Pancreas (tissue), 10 donors: ENCODE results near the gene SPA17. TPM values are rescaled to one million over a fixed set of nuclear protein-coding genes. Genes with fewer than 3 reads are reported as not detected.

Experiments
- ATAC-seq, 4 donors: fragments of 200-7000 bp; cut with Tn5 transposase; one replicate each; pipeline versions ENCODE4 v1.8.0 to v1.9.1; 2020; ENCODE audit warnings: mild to moderate bottlenecking in 4 of 4, moderate library complexity in 4 of 4
- DNase-seq, 6 donors: peaks; one replicate each; pipeline ENCODE4 v3.0.0-alpha.2; 2020
- FAIRE-seq: peaks from 2 replicates; lab custom pipeline; 2012; peaks lifted over from hg19 to GRCh38; lab: Jason Lieb, UNC
- H3K27ac ChIP-seq, 4 donors: fragments of 200-600 bp; sonication (generic); 1 replicate in 3 of 4; 2 replicates in 1 of 4; pipeline versions ENCODE4 v1.5.0 to v1.8.0; 2020
- H3K27me3 ChIP-seq, 4 donors: fragments of 200-600 bp; one replicate each; pipeline ENCODE4 v1.8.0; 2021
- H3K36me3 ChIP-seq, 3 donors: fragments of 200-600 bp; sonication (generic) in 1 of 3; one replicate each; pipeline versions ENCODE4 v1.5.0 to v1.8.0; 2020 to 2021
- H3K4me1 ChIP-seq, 3 donors: fragments of 200-600 bp; one replicate each; pipeline ENCODE4 v1.8.0; 2021
- H3K4me3 ChIP-seq, 4 donors: fragments of 200-600 bp; sonication (generic) in 2 of 4; one replicate each; pipeline versions ENCODE4 v1.5.0 to v1.8.0; 2020 to 2021
- H3K9me3 ChIP-seq, 4 donors: fragments of 200-600 bp; one replicate each; pipeline ENCODE4 v1.8.0; 2021
- WGBS, 2 donors: extraction: QIAGEN DNeasy Blood & Tissue Kit; methylation state at CpG; one replicate each; pipeline ENCODE4 v1.1.7; 2013; 5-methylcytosine and 5-hydroxymethylcytosine counted together
- intact Hi-C, 3 donors: fragments of 100-400 bp; cut with DNase I; formaldehyde crosslinking; loops; one replicate each; pipeline versions ENCODE4 v1.11.1 to v1.14.2; 2022
- polyA plus RNA-seq, 2 donors: library from polyadenylated mRNA; stranded (reverse); fragments of 200-250 nt; gene quantifications; one replicate each; pipeline ENCODE4 v1.2.3, GENCODE V29; 2013
- total RNA-seq, 6 donors: library from RNA; stranded (reverse); fragmentation: NEBNext Ultra II Directional in 4 of 6; extraction: Animal tissue kit (Norgen Biotek cat#: 25700) in 4 of 6; gene quantifications; one replicate each; pipeline versions ENCODE4 v1.2.1 to v1.2.4, GENCODE V29; 2021 to 2023
- TF ChIP-seq, protein P1 (sequence below), 4 donors: fragments of 200-600 bp; sonication (generic) in 3 of 4; IDR thresholded peaks; one replicate each; pipeline versions ENCODE4 v1.5.0 to v1.8.0; 2021; ENCODE audit warnings: antibody characterized with exemption in 4 of 4
- donor health status: healthy with polysubstance abuse.
- donor health status: DM: no; HTN: no; CAD: no; lungs with moderate emphysema.
- donor health status: DM: no; HTN: no; CAD: no.
- donor health status: control.
- donor health status: control.
- donor health status: Bipolar disorder and iron deficiency.
- donor health status: DM: yes; HTN: yes; CAD: no.
- donor health status: DM: no; HTN: no; CAD: no.
- donor health status: DM: no; HTN: no; CAD: no.
- donor health status: DM: yes; HTN: yes; CAD: no.

Gene SPA17
- total and polyA plus RNA-seq, 8 donors, result 1.2 to 7.3 (median 2.4) TPM

DNA sequence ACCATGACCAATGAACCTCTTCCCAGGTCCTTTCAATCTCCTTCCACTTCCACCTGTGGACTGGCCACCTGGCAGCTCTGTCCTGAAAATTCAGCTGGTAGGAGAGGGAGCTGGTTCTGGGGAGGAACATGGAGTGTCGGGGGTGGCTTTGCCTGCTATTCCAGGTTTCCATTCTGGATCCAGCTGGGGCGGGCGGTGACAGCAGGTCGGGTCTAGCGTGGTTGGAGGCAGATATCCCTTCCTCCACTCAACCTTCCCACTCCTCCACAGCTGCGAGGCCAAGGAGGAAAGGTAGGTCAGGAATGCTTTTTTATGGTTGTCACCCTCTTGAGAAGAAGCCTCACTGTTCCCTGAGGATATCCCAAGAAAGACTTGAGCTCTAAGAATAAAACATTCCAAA lies 69.3 kb downstream of the SPA17 start:
- ATAC-seq (no peak), FAIRE-seq (no peak), DNase-seq (no peak)
- WGBS, 2 donors, result 76 to 78% methylated on average over 6 of the region's 6 CpGs
- Histone ChIP-seq H3K4me3 (no peak overlapping the region), H3K9me3 (no peaks in the 10 kb centered on the region), H3K36me3 (no peaks in the 10 kb centered on the region), H3K27me3 (peaks cover 0 to 9% (median 0%) of the 10 kb centered on the region in 4 donors), H3K4me1 (peaks cover 0 to 14% (median 0%) of the 10 kb centered on the region in 3 donors), H3K27ac (no peak overlapping the region)
- intact Hi-C loops, result loop anchor here in 1 of 3 donors (10.0 kb wide), 1 partner anchor 68 kb away; the partner anchor contains the start of genes SIAE and SPA17
- TF ChIP-seq, protein P1, sequence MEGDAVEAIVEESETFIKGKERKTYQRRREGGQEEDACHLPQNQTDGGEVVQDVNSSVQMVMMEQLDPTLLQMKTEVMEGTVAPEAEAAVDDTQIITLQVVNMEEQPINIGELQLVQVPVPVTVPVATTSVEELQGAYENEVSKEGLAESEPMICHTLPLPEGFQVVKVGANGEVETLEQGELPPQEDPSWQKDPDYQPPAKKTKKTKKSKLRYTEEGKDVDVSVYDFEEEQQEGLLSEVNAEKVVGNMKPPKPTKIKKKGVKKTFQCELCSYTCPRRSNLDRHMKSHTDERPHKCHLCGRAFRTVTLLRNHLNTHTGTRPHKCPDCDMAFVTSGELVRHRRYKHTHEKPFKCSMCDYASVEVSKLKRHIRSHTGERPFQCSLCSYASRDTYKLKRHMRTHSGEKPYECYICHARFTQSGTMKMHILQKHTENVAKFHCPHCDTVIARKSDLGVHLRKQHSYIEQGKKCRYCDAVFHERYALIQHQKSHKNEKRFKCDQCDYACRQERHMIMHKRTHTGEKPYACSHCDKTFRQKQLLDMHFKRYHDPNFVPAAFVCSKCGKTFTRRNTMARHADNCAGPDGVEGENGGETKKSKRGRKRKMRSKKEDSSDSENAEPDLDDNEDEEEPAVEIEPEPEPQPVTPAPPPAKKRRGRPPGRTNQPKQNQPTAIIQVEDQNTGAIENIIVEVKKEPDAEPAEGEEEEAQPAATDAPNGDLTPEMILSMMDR (IDR thresholded peaks at IDR 0.05), result no peak

DNA sequence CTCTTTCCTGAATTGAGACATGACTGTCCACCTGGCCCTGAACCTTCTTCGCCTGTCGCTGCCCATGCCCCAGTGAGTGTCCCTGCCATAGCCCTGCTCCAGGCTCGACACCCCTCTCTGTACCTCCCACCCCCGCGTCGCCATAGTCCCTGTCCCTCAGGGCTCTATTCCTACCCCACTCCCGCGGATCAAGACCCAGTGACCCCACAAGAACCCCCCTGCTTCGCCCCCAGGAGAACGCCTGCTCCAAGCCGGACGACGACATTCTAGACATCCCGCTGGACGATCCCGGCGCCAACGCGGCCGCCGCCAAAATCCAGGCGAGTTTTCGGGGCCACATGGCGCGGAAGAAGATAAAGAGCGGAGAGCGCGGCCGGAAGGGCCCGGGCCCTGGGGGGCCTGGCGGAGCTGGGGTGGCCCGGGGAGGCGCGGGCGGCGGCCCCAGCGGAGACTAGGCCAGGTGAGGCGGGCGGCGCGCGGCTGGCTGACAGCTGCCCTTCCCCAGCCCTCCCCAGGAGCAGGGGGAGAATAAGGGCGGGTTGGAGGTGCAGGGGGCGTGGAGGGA lies 71.6 kb downstream of the SPA17 start:
- no peaks in the 10 kb centered on the region for H3K9me3 ChIP-seq
- H3K27me3 ChIP-seq, result peaks cover 0 to 9% (median 0%) of the 10 kb centered on the region in 4 donors
- DNase-seq, result peak in 2 of 6 donors; percentile 23 to 56
- peak in 1 of 4 donors; percentile 3 for ATAC-seq
- H3K27ac ChIP-seq, result no peak overlapping the region
- TF ChIP-seq, protein P1 (IDR thresholded peaks at IDR 0.05), result no peak
- H3K36me3 ChIP-seq, result no peaks in the 10 kb centered on the region
- peak overlapping the region in 2 of 4 donors; percentile 53 to 62 for H3K4me3 ChIP-seq
- intact Hi-C loops, result loop anchor here in 1 of 3 donors (10.0 kb wide), 1 partner anchor 71 kb away; the partner anchor contains the start of genes SIAE and SPA17
- FAIRE-seq, result no peak
- 19 to 20% methylated on average over 33 to 44 of the region's 44 CpGs for WGBS, 2 donors
- H3K4me1 ChIP-seq, result peaks cover 0 to 5% (median 0%) of the 10 kb centered on the region in 3 donors

DNA sequence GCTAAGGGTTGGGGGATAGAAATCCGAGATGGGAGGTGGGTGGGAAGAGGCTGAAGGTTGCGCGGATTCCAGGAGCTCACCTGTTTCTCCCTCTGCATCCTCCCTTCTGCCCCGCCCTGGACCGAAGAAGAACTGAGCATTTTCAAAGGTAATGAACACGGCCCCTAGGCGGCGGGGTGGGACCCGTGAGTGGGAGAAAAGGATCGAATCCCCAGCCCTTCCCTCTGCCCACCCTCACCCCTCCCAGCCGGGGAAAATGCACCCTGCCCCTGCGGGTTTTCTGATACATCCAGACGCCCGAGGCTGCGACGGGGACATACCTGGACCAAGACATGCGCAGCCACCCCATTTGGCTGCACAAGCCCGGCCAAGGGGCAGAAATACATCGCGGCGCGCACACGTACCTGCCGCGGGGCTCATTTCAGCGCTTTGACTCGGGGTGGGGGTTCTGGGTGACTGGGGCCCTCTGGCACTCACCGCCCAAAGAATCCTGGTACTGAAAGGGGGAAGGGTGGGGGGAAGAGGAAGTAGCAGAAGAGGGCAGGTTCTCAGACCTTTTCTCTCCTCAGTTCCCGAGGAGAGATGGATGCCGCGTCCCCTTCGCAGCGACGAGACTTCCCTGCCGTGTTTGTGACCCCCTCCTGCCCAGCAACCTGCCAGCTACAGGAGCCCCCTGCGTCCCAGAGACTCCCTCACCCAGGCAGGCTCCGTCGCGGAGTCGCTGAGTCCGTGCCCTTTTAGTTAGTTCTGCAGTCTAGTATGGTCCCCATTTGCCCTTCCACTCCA lies 72.3 kb downstream of the SPA17 start:
- TF ChIP-seq, protein P1 (IDR thresholded peaks at IDR 0.05), result peak in 2 of 4 donors; percentile 10 to 23
- FAIRE-seq, result no peak
- intact Hi-C loops, result loop anchor here in 1 of 3 donors (10.0 kb wide), 1 partner anchor 71 kb away; the partner anchor contains the start of genes SIAE and SPA17
- no peaks in the 10 kb centered on the region for H3K9me3 ChIP-seq
- DNase-seq, result peak in 5 of 6 donors; percentile 17 to 76 (median 49)
- no peaks in the 10 kb centered on the region for H3K4me1 ChIP-seq
- ATAC-seq, result peak; percentile 38 to 62 (median 58)
- peak overlapping the region; percentile 24 to 62 (median 42) for H3K4me3 ChIP-seq
- H3K27ac ChIP-seq, result peak overlapping the region; percentile 15 to 82 (median 50)
- H3K27me3 ChIP-seq, result peaks cover 0 to 7% (median 0%) of the 10 kb centered on the region in 4 donors
- no peaks in the 10 kb centered on the region for H3K36me3 ChIP-seq
- WGBS, 2 donors, result 5 to 6% methylated on average over 36 to 41 of the region's 41 CpGs

DNA sequence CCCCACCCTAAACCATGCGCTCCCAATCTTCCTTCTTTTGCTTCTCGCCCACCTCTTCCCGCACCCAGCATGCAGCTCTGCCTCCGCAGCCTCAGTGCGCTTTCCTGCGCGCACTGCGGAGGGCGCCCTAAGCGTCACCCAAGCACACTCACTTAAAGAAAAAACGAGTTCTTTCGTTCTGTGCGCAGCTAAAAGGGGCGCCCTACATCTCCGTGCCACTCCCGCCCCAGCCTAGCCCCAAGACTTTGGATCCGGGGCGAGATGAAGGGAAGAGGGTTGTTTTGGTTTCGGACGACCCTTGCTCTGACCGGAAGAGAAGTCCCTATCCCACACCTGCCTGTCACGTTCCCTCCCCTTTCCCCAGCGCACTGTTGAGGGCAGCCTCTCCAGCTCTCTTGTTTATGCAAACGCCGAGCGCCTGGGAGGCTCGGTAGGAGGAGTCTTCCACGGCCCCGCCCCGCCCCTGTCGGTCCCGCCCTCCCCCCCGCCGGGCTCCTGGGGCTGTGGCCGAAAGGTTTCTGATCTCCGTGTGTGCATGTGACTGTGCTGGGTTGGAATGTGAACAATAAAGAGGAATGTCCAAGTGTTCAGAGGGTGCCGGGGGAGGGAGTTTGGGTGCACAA lies 73.0 kb downstream of the SPA17 start:
- no peaks in the 10 kb centered on the region for H3K9me3 ChIP-seq
- H3K4me3 ChIP-seq, result peak overlapping the region; percentile 24 to 62 (median 42)
- no peaks in the 10 kb centered on the region for H3K36me3 ChIP-seq
- WGBS, 2 donors, result 4 to 5% methylated on average over 37 of the region's 37 CpGs
- DNase-seq (peak; percentile 80 to 92 (median 88)), ATAC-seq (peak; percentile 90 to 94 (median 93)), FAIRE-seq (no peak)
- H3K4me1 ChIP-seq, result no peaks in the 10 kb centered on the region
- TF ChIP-seq, protein P1 (IDR thresholded peaks at IDR 0.05), result peak in 1 of 4 donors; percentile 14
- intact Hi-C loops, result loop anchor here in 1 of 3 donors (10.0 kb wide), 1 partner anchor 72 kb away; the partner anchor contains the start of genes SIAE and SPA17
- peaks cover 0 to under 1% (median 0%) of the 10 kb centered on the region in 4 donors for H3K27me3 ChIP-seq
- peak overlapping the region; percentile 15 to 82 (median 50) for H3K27ac ChIP-seq

Other genes with a start within 250 kb of the SPA17 start
- gene OR8B4, start 249.0 kb upstream of the SPA17 start, total RNA-seq, result not detected
- gene OR8B4, start 249.0 kb upstream of the SPA17 start, polyA plus RNA-seq, result not detected
- gene OR8B8, start 228.2 kb upstream of the SPA17 start, total RNA-seq, result not detected
- gene OR8B8, start 228.2 kb upstream of the SPA17 start, polyA plus RNA-seq, result not detected
- gene OR8B12, start 130.2 kb upstream of the SPA17 start, total RNA-seq, result not detected
- gene OR8B12, start 130.2 kb upstream of the SPA17 start, polyA plus RNA-seq, result not detected
- not detected for gene OR8A1, start 103.9 kb upstream of the SPA17 start, total RNA-seq
- gene OR8A1, start 103.9 kb upstream of the SPA17 start, polyA plus RNA-seq, result under 1 TPM in 1 of 2 donors, not detected in 1; 0.02 TPM
- not detected for gene PANX3, start 62.5 kb upstream of the SPA17 start, total RNA-seq
- gene PANX3, start 62.5 kb upstream of the SPA17 start, polyA plus RNA-seq, result not detected
- 10 to 100 TPM; 12.9 to 20.0 (median 14.2) TPM for gene TBRG1, start 51.0 kb upstream of the SPA17 start, total RNA-seq
- gene TBRG1, start 51.0 kb upstream of the SPA17 start, polyA plus RNA-seq, result 10 to 100 TPM; 26.9 to 49.2 TPM
- gene SIAE, start 165 bp upstream of the SPA17 start, total RNA-seq, result 10 to 100 TPM in 5 of 6 donors, 1 to 10 TPM in 1; 9.6 to 29.8 (median 18.0) TPM
- gene SIAE, start 165 bp upstream of the SPA17 start, polyA plus RNA-seq, result 10 to 100 TPM; 10.3 to 12.1 TPM
- gene NRGN, start 66.0 kb downstream of the SPA17 start, total RNA-seq, result 1 to 10 TPM in 3 of 6 donors, under 1 TPM in 2, not detected in 1; 0.24 to 1.9 (median 1.2) TPM
- gene NRGN, start 66.0 kb downstream of the SPA17 start, polyA plus RNA-seq, result 1 to 10 TPM; 2.7 to 3.7 TPM
- gene VSIG2, start 78.4 kb downstream of the SPA17 start, total RNA-seq, result 1 to 10 TPM in 3 of 6 donors, under 1 TPM in 3; 0.18 to 2.1 (median 1.0) TPM
- gene VSIG2, start 78.4 kb downstream of the SPA17 start, polyA plus RNA-seq, result 1 to 10 TPM; 1.1 to 4.5 TPM
- gene ESAM, start 88.4 kb downstream of the SPA17 start, total RNA-seq, result 1 to 10 TPM; 5.0 to 10.0 (median 6.5) TPM
- gene ESAM, start 88.4 kb downstream of the SPA17 start, polyA plus RNA-seq, result 10 to 100 TPM in 1 of 2 donors, 1 to 10 TPM in 1; 9.4 to 27.1 TPM
- 10 to 100 TPM in 1 of 6 donors, 1 to 10 TPM in 5; 4.6 to 11.0 (median 5.9) TPM for gene MSANTD2, start 126.5 kb downstream of the SPA17 start, total RNA-seq
- gene MSANTD2, start 126.5 kb downstream of the SPA17 start, polyA plus RNA-seq, result 10 to 100 TPM; 11.7 to 23.3 TPM
- 1 to 10 TPM; 1.1 to 6.0 (median 2.2) TPM for gene ROBO3, start 191.5 kb downstream of the SPA17 start, total RNA-seq
- 10 to 100 TPM; 18.9 to 25.0 TPM for gene ROBO3, start 191.5 kb downstream of the SPA17 start, polyA plus RNA-seq
- 1 to 10 TPM; 2.3 to 4.7 (median 3.3) TPM for gene ROBO4, start 224.0 kb downstream of the SPA17 start, total RNA-seq
- 1 to 10 TPM; 9.4 to 9.8 TPM for gene ROBO4, start 224.0 kb downstream of the SPA17 start, polyA plus RNA-seq
- gene HEPN1, start 245.3 kb downstream of the SPA17 start, total RNA-seq, result not detected
- under 1 TPM in 1 of 2 donors, not detected in 1; 0.11 TPM for gene HEPN1, start 245.3 kb downstream of the SPA17 start, polyA plus RNA-seq